ENCODE results near the gene MATN3.

MATN3 gene

DNA sequence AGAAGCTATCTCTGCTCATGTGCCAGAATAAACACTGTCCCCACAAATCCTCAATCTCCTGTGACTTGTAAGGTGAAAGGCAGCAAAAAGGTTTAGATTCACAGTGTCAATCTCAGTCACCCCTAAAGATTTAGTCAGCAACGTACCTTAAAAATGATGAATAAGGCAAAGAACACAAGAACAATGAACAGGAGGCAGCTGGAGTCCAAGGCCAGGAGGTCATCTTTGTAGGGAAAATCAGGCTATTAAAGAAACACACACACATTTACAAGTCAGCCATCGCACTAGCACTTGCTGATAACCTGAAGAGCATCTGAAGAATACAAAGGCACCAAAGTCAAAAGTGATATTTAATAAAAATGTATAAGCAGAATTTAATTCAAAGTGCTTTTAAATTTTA lies 22.4 kb upstream of the MATN3 start (continued):
- TF ChIP-seq, protein P1, sequence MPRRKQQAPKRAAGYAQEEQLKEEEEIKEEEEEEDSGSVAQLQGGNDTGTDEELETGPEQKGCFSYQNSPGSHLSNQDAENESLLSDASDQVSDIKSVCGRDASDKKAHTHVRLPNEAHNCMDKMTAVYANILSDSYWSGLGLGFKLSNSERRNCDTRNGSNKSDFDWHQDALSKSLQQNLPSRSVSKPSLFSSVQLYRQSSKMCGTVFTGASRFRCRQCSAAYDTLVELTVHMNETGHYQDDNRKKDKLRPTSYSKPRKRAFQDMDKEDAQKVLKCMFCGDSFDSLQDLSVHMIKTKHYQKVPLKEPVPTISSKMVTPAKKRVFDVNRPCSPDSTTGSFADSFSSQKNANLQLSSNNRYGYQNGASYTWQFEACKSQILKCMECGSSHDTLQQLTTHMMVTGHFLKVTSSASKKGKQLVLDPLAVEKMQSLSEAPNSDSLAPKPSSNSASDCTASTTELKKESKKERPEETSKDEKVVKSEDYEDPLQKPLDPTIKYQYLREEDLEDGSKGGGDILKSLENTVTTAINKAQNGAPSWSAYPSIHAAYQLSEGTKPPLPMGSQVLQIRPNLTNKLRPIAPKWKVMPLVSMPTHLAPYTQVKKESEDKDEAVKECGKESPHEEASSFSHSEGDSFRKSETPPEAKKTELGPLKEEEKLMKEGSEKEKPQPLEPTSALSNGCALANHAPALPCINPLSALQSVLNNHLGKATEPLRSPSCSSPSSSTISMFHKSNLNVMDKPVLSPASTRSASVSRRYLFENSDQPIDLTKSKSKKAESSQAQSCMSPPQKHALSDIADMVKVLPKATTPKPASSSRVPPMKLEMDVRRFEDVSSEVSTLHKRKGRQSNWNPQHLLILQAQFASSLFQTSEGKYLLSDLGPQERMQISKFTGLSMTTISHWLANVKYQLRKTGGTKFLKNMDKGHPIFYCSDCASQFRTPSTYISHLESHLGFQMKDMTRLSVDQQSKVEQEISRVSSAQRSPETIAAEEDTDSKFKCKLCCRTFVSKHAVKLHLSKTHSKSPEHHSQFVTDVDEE (CRISPR knock-in tag; IDR thresholded peaks at IDR 0.05): no peak
- TF ChIP-seq, protein P2, sequence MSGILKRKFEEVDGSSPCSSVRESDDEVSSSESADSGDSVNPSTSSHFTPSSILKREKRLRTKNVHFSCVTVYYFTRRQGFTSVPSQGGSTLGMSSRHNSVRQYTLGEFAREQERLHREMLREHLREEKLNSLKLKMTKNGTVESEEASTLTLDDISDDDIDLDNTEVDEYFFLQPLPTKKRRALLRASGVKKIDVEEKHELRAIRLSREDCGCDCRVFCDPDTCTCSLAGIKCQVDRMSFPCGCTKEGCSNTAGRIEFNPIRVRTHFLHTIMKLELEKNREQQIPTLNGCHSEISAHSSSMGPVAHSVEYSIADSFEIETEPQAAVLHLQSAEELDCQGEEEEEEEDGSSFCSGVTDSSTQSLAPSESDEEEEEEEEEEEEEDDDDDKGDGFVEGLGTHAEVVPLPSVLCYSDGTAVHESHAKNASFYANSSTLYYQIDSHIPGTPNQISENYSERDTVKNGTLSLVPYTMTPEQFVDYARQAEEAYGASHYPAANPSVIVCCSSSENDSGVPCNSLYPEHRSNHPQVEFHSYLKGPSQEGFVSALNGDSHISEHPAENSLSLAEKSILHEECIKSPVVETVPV (CRISPR knock-in tag; IDR thresholded peaks at IDR 0.05): no peak
- TF ChIP-seq BACH2 (CRISPR knock-in tag; IDR thresholded peaks at IDR 0.05; ENCODE audit: borderline replicate concordance): no peak
- TF ChIP-seq ZNF8 (CRISPR knock-in tag; IDR thresholded peaks at IDR 0.05): no peak
- TF ChIP-seq CSDC2 (CRISPR knock-in tag; IDR thresholded peaks at IDR 0.05): no peak
- TF ChIP-seq SNAI2 (CRISPR knock-in tag; IDR thresholded peaks at IDR 0.05): no peak
- TF ChIP-seq TOX (CRISPR knock-in tag; IDR thresholded peaks at IDR 0.05; ENCODE audit: borderline replicate concordance): no peak
- no peak for TF ChIP-seq ZC3H10 (CRISPR knock-in tag; IDR thresholded peaks at IDR 0.05)
- no peak for TF ChIP-seq ARNTL (CRISPR knock-in tag; IDR thresholded peaks at IDR 0.05; ENCODE audit: borderline replicate concordance, low read depth)

DNA sequence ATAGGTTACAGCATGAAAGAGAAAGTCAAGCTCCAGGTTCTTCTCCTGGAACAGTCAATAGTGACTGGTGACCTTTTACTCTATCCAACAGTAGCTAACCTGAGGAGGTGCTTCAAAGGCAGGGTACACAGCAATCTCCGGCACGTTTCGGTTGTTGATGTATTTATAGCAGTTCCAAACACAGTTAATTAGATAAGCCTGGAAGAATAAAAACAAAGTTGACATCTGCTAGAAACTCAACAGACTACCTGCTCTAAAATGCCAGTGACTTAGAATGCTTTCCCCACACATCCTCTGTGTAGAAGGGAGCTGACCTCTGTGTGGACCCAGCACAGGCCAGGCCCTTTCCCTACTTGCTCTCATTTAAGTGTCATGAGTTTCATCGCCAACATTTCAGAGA lies 21.8 kb upstream of the MATN3 start:
- ATAC-seq: no peak; the same call in 2 of the 3 replicates
- TF ChIP-seq ZFP30 (CRISPR knock-in tag; IDR thresholded peaks at IDR 0.05) (no peak), TCF4 (CRISPR knock-in tag; IDR thresholded peaks at IDR 0.05; ENCODE audit: borderline replicate concordance) (no peak), ISL1 (CRISPR knock-in tag; IDR thresholded peaks at IDR 0.05) (peak; percentile 69), SNAI2 (CRISPR knock-in tag; IDR thresholded peaks at IDR 0.05) (0 out of 2 replicates have a peak, but pooled peaks have one; percentile 24)
- TF ChIP-seq, protein P1 (CRISPR knock-in tag; IDR thresholded peaks at IDR 0.05): peak; percentile 48

DNA sequence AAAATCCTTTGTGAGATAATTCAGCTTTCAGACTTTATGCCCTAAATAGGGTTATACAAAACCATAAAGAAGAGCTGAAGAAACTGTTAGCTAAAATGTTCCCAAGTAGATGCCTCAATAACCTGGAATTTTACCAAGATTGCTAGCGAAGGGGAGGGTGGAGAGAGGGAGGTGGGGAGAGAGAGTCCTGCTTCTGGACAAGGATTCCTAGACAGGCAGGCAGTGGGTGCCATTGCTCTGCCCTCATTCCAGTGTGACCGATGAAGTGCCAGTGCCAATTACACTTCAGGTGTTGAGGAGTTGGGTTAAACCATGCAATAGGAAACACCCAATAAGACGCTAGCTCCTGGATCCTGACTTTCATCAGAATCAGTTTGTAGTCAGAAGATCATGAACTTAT lies 20.9 kb upstream of the MATN3 start:
- no peak for ATAC-seq
- TF ChIP-seq ZC3H10 (CRISPR knock-in tag; IDR thresholded peaks at IDR 0.05): no peak
- no peak for TF ChIP-seq BACH2 (CRISPR knock-in tag; IDR thresholded peaks at IDR 0.05; ENCODE audit: borderline replicate concordance)
- no peak for TF ChIP-seq ESRRG (CRISPR knock-in tag; IDR thresholded peaks at IDR 0.05)
- TF ChIP-seq CSDC2 (CRISPR knock-in tag; IDR thresholded peaks at IDR 0.05): no peak
- no peak for TF ChIP-seq ZFP3 (CRISPR knock-in tag; IDR thresholded peaks at IDR 0.05)
- TF ChIP-seq OSR1 (CRISPR knock-in tag; IDR thresholded peaks at IDR 0.05): no peak
- no peak for TF ChIP-seq ZNF70 (CRISPR knock-in tag; IDR thresholded peaks at IDR 0.05)
- no peak for TF ChIP-seq ARNTL (CRISPR knock-in tag; IDR thresholded peaks at IDR 0.05; ENCODE audit: borderline replicate concordance, low read depth)
- TF ChIP-seq, protein P3, sequence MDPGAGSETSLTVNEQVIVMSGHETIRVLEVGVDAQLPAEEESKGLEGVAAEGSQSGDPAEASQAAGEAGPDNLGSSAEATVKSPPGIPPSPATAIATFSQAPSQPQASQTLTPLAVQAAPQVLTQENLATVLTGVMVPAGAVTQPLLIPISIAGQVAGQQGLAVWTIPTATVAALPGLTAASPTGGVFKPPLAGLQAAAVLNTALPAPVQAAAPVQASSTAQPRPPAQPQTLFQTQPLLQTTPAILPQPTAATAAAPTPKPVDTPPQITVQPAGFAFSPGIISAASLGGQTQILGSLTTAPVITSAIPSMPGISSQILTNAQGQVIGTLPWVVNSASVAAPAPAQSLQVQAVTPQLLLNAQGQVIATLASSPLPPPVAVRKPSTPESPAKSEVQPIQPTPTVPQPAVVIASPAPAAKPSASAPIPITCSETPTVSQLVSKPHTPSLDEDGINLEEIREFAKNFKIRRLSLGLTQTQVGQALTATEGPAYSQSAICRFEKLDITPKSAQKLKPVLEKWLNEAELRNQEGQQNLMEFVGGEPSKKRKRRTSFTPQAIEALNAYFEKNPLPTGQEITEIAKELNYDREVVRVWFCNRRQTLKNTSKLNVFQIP (CRISPR knock-in tag; IDR thresholded peaks at IDR 0.05; ENCODE audit: borderline replicate concordance, low read depth): no peak
- TF ChIP-seq SNAI2 (CRISPR knock-in tag; IDR thresholded peaks at IDR 0.05): no peak
- TF ChIP-seq ZNF565 (CRISPR knock-in tag; conservative IDR thresholded peaks at IDR 0.05; ENCODE audit: low read depth): no peak
- TF ChIP-seq, protein P2 (CRISPR knock-in tag; IDR thresholded peaks at IDR 0.05): no peak
- TF ChIP-seq, protein P4, sequence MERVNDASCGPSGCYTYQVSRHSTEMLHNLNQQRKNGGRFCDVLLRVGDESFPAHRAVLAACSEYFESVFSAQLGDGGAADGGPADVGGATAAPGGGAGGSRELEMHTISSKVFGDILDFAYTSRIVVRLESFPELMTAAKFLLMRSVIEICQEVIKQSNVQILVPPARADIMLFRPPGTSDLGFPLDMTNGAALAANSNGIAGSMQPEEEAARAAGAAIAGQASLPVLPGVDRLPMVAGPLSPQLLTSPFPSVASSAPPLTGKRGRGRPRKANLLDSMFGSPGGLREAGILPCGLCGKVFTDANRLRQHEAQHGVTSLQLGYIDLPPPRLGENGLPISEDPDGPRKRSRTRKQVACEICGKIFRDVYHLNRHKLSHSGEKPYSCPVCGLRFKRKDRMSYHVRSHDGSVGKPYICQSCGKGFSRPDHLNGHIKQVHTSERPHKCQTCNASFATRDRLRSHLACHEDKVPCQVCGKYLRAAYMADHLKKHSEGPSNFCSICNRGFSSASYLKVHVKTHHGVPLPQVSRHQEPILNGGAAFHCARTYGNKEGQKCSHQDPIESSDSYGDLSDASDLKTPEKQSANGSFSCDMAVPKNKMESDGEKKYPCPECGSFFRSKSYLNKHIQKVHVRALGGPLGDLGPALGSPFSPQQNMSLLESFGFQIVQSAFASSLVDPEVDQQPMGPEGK (CRISPR knock-in tag; IDR thresholded peaks at IDR 0.05; ENCODE audit: borderline replicate concordance): no peak
- no peak for TF ChIP-seq RARB (CRISPR knock-in tag; IDR thresholded peaks at IDR 0.05)
- no peak for TF ChIP-seq TOX (CRISPR knock-in tag; IDR thresholded peaks at IDR 0.05; ENCODE audit: borderline replicate concordance)

Data from SK-N-SH treated with all-trans-retinoic acid at 6 μM for 48 hours (cell line).